GM20000 (cell line): ENCODE results near the gene GTPBP3.
A peak's percentile ranks its signal among the peaks of the same experiment; 100 is the strongest.

Experiments
- DNase-seq: peaks from one replicate; pipeline ENCODE4 v3.0.0; 2012; ENCODE audit warnings: low spot score
- CTCF ChIP-seq: IDR thresholded peaks from 2 replicates; pipeline ENCODE4 v1.5.1; 2012; ENCODE audit warnings: mild to moderate bottlenecking, control low read depth; ENCODE audit errors: extremely low read depth, missing control alignments

GTPBP3 gene

GRCh38 chr19:17325881-17326594 is 11.3 kb upstream of the GTPBP3 start:
- no peak for TF ChIP-seq CTCF
- no peak for DNase-seq

DNA sequence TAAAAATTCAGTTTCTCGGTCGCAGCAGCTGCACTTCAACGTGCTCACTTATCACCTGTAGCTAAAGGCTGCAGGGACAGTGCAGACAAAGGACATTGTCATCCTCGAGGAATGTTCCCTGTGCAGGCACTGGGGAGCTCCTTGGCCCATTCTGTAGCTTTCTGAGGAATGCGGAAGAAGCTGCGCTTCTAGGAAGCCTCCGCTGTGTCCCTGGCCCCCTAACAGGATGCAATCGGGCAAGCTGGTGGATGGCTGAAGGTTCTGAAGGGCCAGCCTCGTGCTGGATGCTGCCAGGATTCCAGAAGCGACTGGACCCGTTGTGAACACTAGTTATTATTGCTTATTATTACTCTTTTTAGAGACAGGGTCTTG is 10.8 kb upstream of the GTPBP3 start:
- TF ChIP-seq CTCF, result no peak
- no peak for DNase-seq

DNA sequence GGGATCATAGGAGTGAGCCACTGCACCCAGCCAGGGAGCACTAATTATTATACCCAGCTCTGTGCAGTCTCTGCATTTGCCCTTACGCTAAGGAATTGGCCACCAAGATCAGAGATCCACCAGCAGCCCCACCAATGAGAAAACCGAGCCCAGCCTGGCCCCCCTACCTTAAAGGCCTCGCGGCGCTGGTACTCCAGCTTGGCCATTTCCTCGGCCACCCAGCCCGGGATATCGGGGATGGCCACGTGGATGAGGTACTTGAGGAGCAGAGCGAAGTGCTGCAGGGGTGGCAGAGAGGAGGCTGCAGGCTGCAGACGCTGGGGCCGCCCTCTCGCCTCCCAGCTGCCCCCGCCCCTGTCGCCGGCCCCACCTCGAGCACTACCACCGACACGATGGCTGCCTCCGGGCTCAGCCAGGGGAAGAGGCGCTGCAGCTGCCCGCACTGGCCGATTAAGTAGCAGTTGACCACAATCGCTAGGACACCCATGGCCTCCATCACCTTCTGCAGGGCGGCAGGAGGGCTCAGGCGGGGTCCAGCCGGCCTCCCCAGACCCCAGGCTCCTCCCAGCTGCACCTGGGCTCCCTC is 10.2 kb upstream of the GTPBP3 start:
- no peak for TF ChIP-seq CTCF
- peak; percentile 37 for DNase-seq

- no peak for TF ChIP-seq CTCF
These were observed 9.5 kb upstream of the GTPBP3 start for GRCh38 chr19:17327654-17328516.

DNA sequence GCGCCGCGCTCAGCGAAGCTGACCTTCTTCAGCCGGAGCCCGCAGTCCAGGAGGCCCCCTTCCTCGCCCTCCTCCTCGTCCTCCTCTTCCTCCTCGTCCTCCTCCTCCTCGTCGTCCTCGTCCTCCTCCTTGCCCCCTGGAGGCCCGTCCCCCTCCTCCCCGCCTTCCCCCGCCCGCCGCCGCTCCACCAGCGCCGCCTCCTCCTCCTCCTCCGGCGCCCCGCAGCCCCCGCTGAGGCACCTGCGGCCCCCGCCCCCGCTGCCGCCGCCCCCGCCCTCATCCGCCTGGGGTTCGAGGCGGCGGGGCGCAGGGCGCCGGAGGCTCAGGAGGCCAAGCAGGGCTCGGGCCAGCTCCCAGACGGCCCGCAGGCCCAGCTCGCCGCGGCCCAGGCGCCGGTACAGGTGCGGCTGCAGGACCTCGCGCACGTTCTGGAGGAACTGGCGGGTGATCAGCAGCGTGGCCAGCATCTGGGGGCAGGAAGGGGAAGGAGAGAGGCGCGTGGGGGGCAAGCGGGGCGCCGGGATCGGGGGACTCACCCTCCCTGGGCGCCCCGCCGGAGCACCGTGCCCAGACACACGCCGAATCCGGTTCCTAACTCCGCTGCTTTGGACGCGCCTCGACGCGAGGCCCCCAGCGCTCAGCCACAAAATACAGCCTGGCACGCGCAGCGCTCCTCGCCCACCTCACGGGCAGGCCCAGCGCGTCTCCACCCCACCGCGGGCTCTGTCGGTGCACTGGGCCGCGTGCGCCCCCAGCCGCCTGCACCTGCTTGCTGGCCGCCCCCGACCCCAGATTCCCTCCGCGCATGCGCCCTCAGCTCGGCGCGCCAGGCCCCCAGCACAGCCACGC is 8.6 kb upstream of the GTPBP3 start:
- TF ChIP-seq CTCF, result no peak
- peak; percentile 76 for DNase-seq

More at GRCh38 chr19:17327654-17328516, 9.5 kb upstream of the GTPBP3 start:
- DNase-seq, result peak; percentile 91

DNA sequence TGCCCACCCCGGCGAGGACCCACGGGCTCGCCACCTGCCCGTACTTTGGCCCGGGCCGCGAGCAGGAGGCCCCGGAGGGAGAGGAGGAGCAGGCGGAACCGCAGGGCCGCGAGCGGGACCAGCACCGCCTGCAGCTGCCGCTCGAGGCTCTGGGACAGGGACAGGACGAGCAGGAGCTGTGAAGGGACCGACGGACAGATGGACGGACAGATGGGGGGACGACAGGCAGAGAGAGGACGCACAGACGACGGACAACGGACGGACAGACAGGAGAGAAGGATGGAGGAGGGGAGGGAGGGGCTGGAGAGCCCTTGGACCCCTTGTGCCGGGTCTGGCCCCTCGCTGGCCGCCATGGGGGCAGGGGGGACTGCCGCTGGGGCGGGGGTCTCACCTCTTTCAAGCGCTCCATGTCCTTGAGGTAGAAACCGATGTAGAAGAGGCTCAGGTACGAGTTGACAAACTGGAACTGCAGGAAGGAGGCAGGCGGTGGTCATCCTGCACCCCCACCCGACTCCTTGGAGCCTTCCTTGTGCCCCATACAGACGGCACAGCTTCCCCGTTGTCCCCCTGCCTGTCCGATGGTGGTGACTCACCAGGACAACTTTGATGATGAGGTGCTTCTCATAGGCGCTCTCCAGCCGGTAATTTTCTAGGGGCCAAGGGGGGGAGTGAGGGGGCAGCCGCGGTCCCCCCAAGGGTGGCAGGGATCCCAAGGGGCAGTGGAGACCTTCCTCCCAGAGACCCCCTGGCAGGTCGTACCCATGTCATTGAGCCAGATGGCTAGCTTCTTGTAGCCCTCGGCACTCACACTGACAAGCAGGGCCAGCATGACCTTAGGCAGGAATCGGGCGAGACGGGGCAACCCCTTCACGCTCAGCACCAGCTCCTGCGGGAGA is 7.7 kb upstream of the GTPBP3 start:
- DNase-seq, result no peak
- TF ChIP-seq CTCF, result no peak
